Activated naive CD4-positive, alpha-beta T cell treated with anti-CD3 and anti-CD28 coated beads, Interleukin-2, amount 10 ng/mL, durations not matched to agents 7 days and 5 days (primary cell): ENCODE results near the gene NIN.

Experiments
- CTCF ChIA-PET: fragments of 350-600 bp; sonication (Branson Sonifier 250); formaldehyde crosslinking; loops from one replicate; lab custom pipeline; 2021; ENCODE audit warnings: antibody characterized with exemption; lab: Charles Lee
- DNase-seq: peaks from one replicate; pipeline ENCODE4 v3.0.0-alpha.2; 2020
- H3K27ac Mint-ChIP-seq: one replicate; pipeline ENCODE4 v1.8.0; 2021; ENCODE audit warnings: mild to moderate bottlenecking, moderate library complexity, mixed read lengths
- H3K27me3 Mint-ChIP-seq: one replicate; pipeline ENCODE4 v1.8.0; 2021; ENCODE audit warnings: mild to moderate bottlenecking, mixed read lengths
- H3K36me3 Mint-ChIP-seq: one replicate; pipeline ENCODE4 v1.8.0; 2021; ENCODE audit warnings: mixed read lengths
- H3K4me1 Mint-ChIP-seq: one replicate; pipeline ENCODE4 v1.8.0; 2021; ENCODE audit warnings: mixed read lengths
- H3K4me3 Mint-ChIP-seq: one replicate; pipeline ENCODE4 v1.8.0; 2021; ENCODE audit warnings: mild to moderate bottlenecking, moderate library complexity, mixed read lengths
- H3K9me3 Mint-ChIP-seq: one replicate; pipeline ENCODE4 v1.8.0; 2021; ENCODE audit warnings: mixed read lengths

NIN gene

GRCh38 chr14:50745401-50746058 lies 85.4 kb downstream of the NIN start:
- CTCF ChIA-PET, result no interaction called here
- Mint-ChIP-seq H3K9me3 (no peaks in the 10 kb centered on the region), H3K4me3 (no peak overlapping the region), H3K36me3 (peaks cover 71% of the 10 kb centered on the region), H3K4me1 (peaks cover 31% of the 10 kb centered on the region), H3K27ac (no peak overlapping the region), H3K27me3 (no peaks in the 10 kb centered on the region)
- no peak for DNase-seq

- no peak overlapping the region for H3K27ac Mint-ChIP-seq
- H3K27me3 Mint-ChIP-seq, result no peaks in the 10 kb centered on the region
- H3K4me3 Mint-ChIP-seq, result no peak overlapping the region
- H3K36me3 Mint-ChIP-seq, result peaks cover 68% of the 10 kb centered on the region
- CTCF ChIA-PET, result interaction anchor here (1.3 kb wide), 1 partner anchor 30 kb away, joined by 5 read pairs; no protein-coding TSS in a partner anchor
- DNase-seq, result no peak
- peaks cover 40% of the 10 kb centered on the region for H3K4me1 Mint-ChIP-seq
- H3K9me3 Mint-ChIP-seq, result no peaks in the 10 kb centered on the region
Observed at GRCh38 chr14:50744231-50744630, 86.7 kb downstream of the NIN start.

- Mint-ChIP-seq H3K9me3 (no peaks in the 10 kb centered on the region), H3K4me3 (no peak overlapping the region), H3K27ac (no peak overlapping the region), H3K4me1 (peaks cover 40% of the 10 kb centered on the region), H3K27me3 (no peaks in the 10 kb centered on the region), H3K36me3 (peaks cover 64% of the 10 kb centered on the region)
- CTCF ChIA-PET, result interaction anchor here (0.5 to 1.6 kb wide), 2 partner anchors 27 to 177 kb away, joined by 3 to 6 read pairs; no protein-coding TSS in a partner anchor
- no peak for DNase-seq
Observed at GRCh38 chr14:50741567-50741966, 89.4 kb downstream of the NIN start.

GRCh38 chr14:50740856-50741255 lies 90.1 kb downstream of the NIN start:
- H3K4me1 Mint-ChIP-seq, result peaks cover 40% of the 10 kb centered on the region
- no peaks in the 10 kb centered on the region for H3K9me3 Mint-ChIP-seq
- H3K4me3 Mint-ChIP-seq, result no peak overlapping the region
- no peak for DNase-seq
- CTCF ChIA-PET, result interaction anchor here (1.6 to 2.1 kb wide), 2 partner anchors 26 to 35 kb away, joined by 5 to 6 read pairs; no protein-coding TSS in a partner anchor
- H3K27ac Mint-ChIP-seq, result peak overlapping the region; percentile 85
- peaks cover 58% of the 10 kb centered on the region for H3K36me3 Mint-ChIP-seq
- no peaks in the 10 kb centered on the region for H3K27me3 Mint-ChIP-seq

GRCh38 chr14:50739186-50739585 lies 91.8 kb downstream of the NIN start:
- H3K9me3 Mint-ChIP-seq, result no peaks in the 10 kb centered on the region
- no peak overlapping the region for H3K4me3 Mint-ChIP-seq
- CTCF ChIA-PET, result interaction anchor here (1.1 to 2.1 kb wide), 5 partner anchors 10 to 121 kb away, joined by 3 to 5 read pairs (median 4); no protein-coding TSS in a partner anchor
- H3K36me3 Mint-ChIP-seq, result peaks cover 61% of the 10 kb centered on the region
- no peak for DNase-seq
- peaks cover 40% of the 10 kb centered on the region for H3K4me1 Mint-ChIP-seq
- H3K27ac Mint-ChIP-seq, result peak overlapping the region; percentile 88
- H3K27me3 Mint-ChIP-seq, result no peaks in the 10 kb centered on the region

- Mint-ChIP-seq H3K9me3 (no peaks in the 10 kb centered on the region), H3K27me3 (no peaks in the 10 kb centered on the region), H3K27ac (peak overlapping the region; percentile 62), H3K4me1 (peaks cover 38% of the 10 kb centered on the region), H3K4me3 (no peak overlapping the region), H3K36me3 (peaks cover 64% of the 10 kb centered on the region)
- CTCF ChIA-PET, result interaction anchor here (0.6 to 1.6 kb wide), 7 partner anchors 9 to 124 kb away, joined by 3 to 6 read pairs (median 3); no protein-coding TSS in a partner anchor
- DNase-seq, result no peak
Observed at GRCh38 chr14:50736932-50737419, 94.0 kb downstream of the NIN start.

- Mint-ChIP-seq H3K4me1 (peaks cover 23% of the 10 kb centered on the region), H3K9me3 (no peaks in the 10 kb centered on the region), H3K36me3 (peaks cover 63% of the 10 kb centered on the region), H3K27ac (no peak overlapping the region), H3K4me3 (no peak overlapping the region), H3K27me3 (no peaks in the 10 kb centered on the region)
- DNase-seq, result no peak
- CTCF ChIA-PET, result interaction anchor here (1.6 kb wide), 1 partner anchor 41 kb away, joined by 7 read pairs; no protein-coding TSS in a partner anchor
Observed at GRCh38 chr14:50734950-50735695, 95.8 kb downstream of the NIN start.

GRCh38 chr14:50733494-50733893 lies 97.5 kb downstream of the NIN start:
- peaks cover 6% of the 10 kb centered on the region for H3K9me3 Mint-ChIP-seq
- H3K27me3 Mint-ChIP-seq, result no peaks in the 10 kb centered on the region
- H3K4me3 Mint-ChIP-seq, result no peak overlapping the region
- H3K27ac Mint-ChIP-seq, result no peak overlapping the region
- H3K36me3 Mint-ChIP-seq, result peaks cover 68% of the 10 kb centered on the region
- H3K4me1 Mint-ChIP-seq, result peaks cover 12% of the 10 kb centered on the region
- CTCF ChIA-PET, result interaction anchor here (0.8 to 1.6 kb wide), 2 partner anchors 19 to 43 kb away, joined by 4 to 7 read pairs; no protein-coding TSS in a partner anchor
- DNase-seq, result no peak

GRCh38 chr14:50728836-50729235 lies 102.1 kb downstream of the NIN start:
- Mint-ChIP-seq H3K4me1 (peaks cover 32% of the 10 kb centered on the region), H3K4me3 (no peak overlapping the region), H3K27ac (no peak overlapping the region), H3K9me3 (peaks cover 6% of the 10 kb centered on the region), H3K36me3 (peaks cover 83% of the 10 kb centered on the region), H3K27me3 (no peaks in the 10 kb centered on the region)
- CTCF ChIA-PET, result interaction anchor here (1.0 to 2.1 kb wide), 3 partner anchors 8 to 849 kb away, joined by 3 to 9 read pairs (median 5); no protein-coding TSS in a partner anchor
- DNase-seq, result no peak

GRCh38 chr14:50726372-50727107 lies 104.4 kb downstream of the NIN start:
- Mint-ChIP-seq H3K9me3 (peaks cover 6% of the 10 kb centered on the region), H3K4me3 (peak overlapping the region; percentile 11), H3K4me1 (peaks cover 32% of the 10 kb centered on the region), H3K27ac (peak overlapping the region; percentile 91), H3K27me3 (no peaks in the 10 kb centered on the region), H3K36me3 (peaks cover 82% of the 10 kb centered on the region)
- CTCF ChIA-PET, result interaction anchor here (0.7 to 3.2 kb wide), 7 partner anchors 10 to 134 kb away, joined by 3 to 12 read pairs (median 4); no protein-coding TSS in a partner anchor
- peak; percentile 29 for DNase-seq

GRCh38 chr14:50725761-50726160 lies 105.2 kb downstream of the NIN start:
- Mint-ChIP-seq H3K4me1 (peaks cover 32% of the 10 kb centered on the region), H3K4me3 (peak overlapping the region; percentile 11), H3K9me3 (peaks cover 6% of the 10 kb centered on the region), H3K27me3 (no peaks in the 10 kb centered on the region), H3K27ac (peak overlapping the region; percentile 91), H3K36me3 (peaks cover 80% of the 10 kb centered on the region)
- CTCF ChIA-PET, result interaction anchor here (1.0 to 3.2 kb wide), 5 partner anchors 11 to 134 kb away, joined by 3 to 12 read pairs (median 10); no protein-coding TSS in a partner anchor
- DNase-seq, result no peak

- Mint-ChIP-seq H3K36me3 (peaks cover 38% of the 10 kb centered on the region), H3K9me3 (no peaks in the 10 kb centered on the region), H3K27ac (no peak overlapping the region), H3K4me1 (peaks cover 10% of the 10 kb centered on the region), H3K4me3 (no peak overlapping the region), H3K27me3 (peaks cover 5% of the 10 kb centered on the region)
- no peak for DNase-seq
- CTCF ChIA-PET, result interaction anchor here (1.6 kb wide), 1 partner anchor 140 kb away, joined by 4 read pairs; no protein-coding TSS in a partner anchor
Observed at GRCh38 chr14:50719911-50720759, 110.8 kb downstream of the NIN start.

- H3K36me3 Mint-ChIP-seq, result peaks cover 26% of the 10 kb centered on the region
- H3K9me3 Mint-ChIP-seq, result no peaks in the 10 kb centered on the region
- no peaks in the 10 kb centered on the region for H3K4me1 Mint-ChIP-seq
- CTCF ChIA-PET, result interaction anchor here (1.0 to 1.6 kb wide), 2 partner anchors 136 to 141 kb away, joined by 3 to 4 read pairs; no protein-coding TSS in a partner anchor
- DNase-seq, result no peak
- no peak overlapping the region for H3K27ac Mint-ChIP-seq
- H3K4me3 Mint-ChIP-seq, result no peak overlapping the region
- H3K27me3 Mint-ChIP-seq, result peaks cover 5% of the 10 kb centered on the region
Observed at GRCh38 chr14:50718949-50719348, 112.0 kb downstream of the NIN start.
